G401 (cell line): Measurements from ENCODE around the gene ZNF808. TPM values are rescaled to one million over a fixed set of nuclear protein-coding genes. Genes with fewer than 3 reads are reported as not detected.
"Not testable (repeated sequence)": the region's sequence is repeated elsewhere in the genome, so short reads cannot be mapped to it uniquely, and the experiment has no call there.

Source experiments
- DNase-seq: peaks from one replicate; pipeline ENCODE4 v3.0.0-alpha.2; 2015; ENCODE audit warnings: low spot score
- in situ Hi-C: cut with HindIII; loops from 2 replicates; pipeline ENCODE4 v1.10.0; 2016; ENCODE audit warnings: low sequenced_read_pairs, mixed read lengths
- total RNA-seq: library from RNA; depleted of rRNA; stranded (reverse); fragments of >200 nt; shearing (Covaris generic); gene quantifications from 2 replicates; pipeline ENCODE4 v1.2.3, GENCODE V29; 2014; rRNA removed

Gene ZNF808
- 4.2 and 4.5 TPM in 2 replicates for total RNA-seq

GRCh38 chr19:52527134-52527955 is at the start of gene ZNF808:
Gene ZNF808, plus strand, starts transcription at chr19:52527668. Its CDS starts 15,617 bp downstream, at chr19:52543285.
- in situ Hi-C loops: no loop called here
- peak; percentile 95 for DNase-seq

GRCh38 chr19:52484111-52484743 is 43.2 kb upstream of the ZNF808 start:
- DNase-seq, in situ Hi-C loops: not testable (repeated sequence)

- in situ Hi-C loops, DNase-seq: not testable (repeated sequence)
Observed at GRCh38 chr19:52485064-52485463, 42.4 kb upstream of the ZNF808 start.

GRCh38 chr19:52485561-52486240 is 41.8 kb upstream of the ZNF808 start:
- DNase-seq, in situ Hi-C loops: not testable (repeated sequence)

- in situ Hi-C loops: no loop called here
- no peak for DNase-seq
Observed at GRCh38 chr19:52492201-52492993, 35.1 kb upstream of the ZNF808 start.

GRCh38 chr19:52492994-52493470 is 34.4 kb upstream of the ZNF808 start:
- in situ Hi-C loops: no loop called here
- DNase-seq: no peak

- DNase-seq: no peak
- in situ Hi-C loops: no loop called here
Observed at GRCh38 chr19:52494518-52494917, 33.0 kb upstream of the ZNF808 start.

- in situ Hi-C loops: no loop called here
- no peak for DNase-seq
Observed at GRCh38 chr19:52498571-52498970, 28.9 kb upstream of the ZNF808 start.

- DNase-seq, in situ Hi-C loops: not testable (repeated sequence)
Observed at GRCh38 chr19:52500474-52500873, 27.0 kb upstream of the ZNF808 start.

- in situ Hi-C loops, DNase-seq: not testable (repeated sequence)
Observed at GRCh38 chr19:52500991-52501390, 26.5 kb upstream of the ZNF808 start.

GRCh38 chr19:52507266-52507665 is 20.2 kb upstream of the ZNF808 start:
- no peak for DNase-seq
- in situ Hi-C loops: no loop called here

- in situ Hi-C loops: no loop called here
- DNase-seq: no peak
Observed at GRCh38 chr19:52516191-52516590, 11.3 kb upstream of the ZNF808 start.

GRCh38 chr19:52518646-52519045 is 8.8 kb upstream of the ZNF808 start:
- DNase-seq: no peak
- in situ Hi-C loops: no loop called here

GRCh38 chr19:52519175-52519574 is 8.3 kb upstream of the ZNF808 start:
- DNase-seq, in situ Hi-C loops: not testable (repeated sequence)

GRCh38 chr19:52520013-52520412 is 7.5 kb upstream of the ZNF808 start:
- in situ Hi-C loops: no loop called here
- no peak for DNase-seq

- no peak for DNase-seq
- in situ Hi-C loops: no loop called here
Observed at GRCh38 chr19:52522551-52522950, 4.9 kb upstream of the ZNF808 start.

- in situ Hi-C loops: no loop called here
- DNase-seq: no peak
Observed at GRCh38 chr19:52524086-52524485, 3.4 kb upstream of the ZNF808 start.

GRCh38 chr19:52527956-52528351 is 486 bp downstream of the ZNF808 start:
- DNase-seq: peak; percentile 4
- in situ Hi-C loops: no loop called here

- in situ Hi-C loops: no loop called here
- DNase-seq: no peak
Observed at GRCh38 chr19:52532480-52532879, 5.0 kb downstream of the ZNF808 start.
